GM19468 (cell line): Measurements from ENCODE around the gene ASIC3.

ENCODE experiments used
- ATAC-seq: cut with Tn5 transposase; IDR thresholded peaks from one replicate; pipeline ENCODE4 v1.9.1; 2021; ENCODE audit warnings: mild to moderate bottlenecking, moderate library complexity, moderate number of reproducible peaks; ENCODE audit not compliant: unreplicated experiment; ENCODE audit errors: extremely low read depth

The ASIC3 gene

GRCh38 chr7:151053751-151054150 is 5.4 kb downstream of the ASIC3 start:
- ATAC-seq: no peak

DNA sequence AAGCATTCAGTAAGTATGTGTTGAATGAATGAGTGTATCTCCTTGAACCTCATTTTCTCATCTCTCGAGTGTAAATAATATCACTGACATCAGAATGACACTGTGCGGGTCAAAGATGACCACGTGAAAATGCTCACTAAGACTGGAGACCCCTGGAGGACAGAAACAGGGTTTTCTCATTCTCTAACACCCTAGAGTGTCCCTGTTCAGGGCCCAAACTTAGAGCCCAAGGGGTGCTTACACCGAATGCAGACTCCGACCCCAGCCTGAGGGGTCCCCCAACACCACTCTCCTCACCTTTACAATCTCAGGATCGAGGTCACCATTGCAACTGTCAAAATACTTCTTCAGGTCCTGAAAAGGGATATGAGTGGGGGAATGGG is 7.9 kb downstream of the ASIC3 start:
- no peak for ATAC-seq

- ATAC-seq: no peak
Measured at GRCh38 chr7:151056666-151057505, 8.6 kb downstream of the ASIC3 start.

DNA sequence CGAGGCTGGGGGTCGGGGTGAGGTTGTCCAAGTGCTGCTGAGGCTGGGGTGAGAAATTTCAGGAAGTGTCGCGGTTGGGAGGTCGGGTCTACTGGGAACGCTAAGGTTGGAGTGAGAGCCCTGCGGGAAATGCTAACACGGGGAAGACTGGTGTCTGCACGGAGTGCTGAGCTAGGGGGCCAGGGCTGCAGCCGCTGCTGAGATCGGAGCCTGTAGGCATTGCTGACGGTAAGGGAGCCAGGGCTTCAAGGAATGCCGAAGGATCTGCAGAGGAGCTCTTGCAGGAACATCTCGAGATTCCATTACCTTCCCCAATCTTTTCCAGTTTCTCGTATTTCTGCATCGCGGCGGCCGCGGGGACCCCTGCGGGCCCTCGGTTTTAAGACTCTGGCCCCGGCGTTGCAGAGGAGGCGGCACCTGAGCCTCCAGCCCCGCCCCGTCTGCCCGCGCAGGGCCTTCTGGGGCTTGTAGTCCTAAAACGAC is 9.2 kb downstream of the ASIC3 start, which contains the start of gene CDK5:
CDK5 (minus strand) TSS at position 392 of the 483 bp plus-strand sequence; CDS start at position 343, 49 bp downstream.
- ATAC-seq: no peak

GRCh38 chr7:151057989-151058780 is 9.9 kb downstream of the ASIC3 start:
- ATAC-seq: peak; percentile 90

DNA sequence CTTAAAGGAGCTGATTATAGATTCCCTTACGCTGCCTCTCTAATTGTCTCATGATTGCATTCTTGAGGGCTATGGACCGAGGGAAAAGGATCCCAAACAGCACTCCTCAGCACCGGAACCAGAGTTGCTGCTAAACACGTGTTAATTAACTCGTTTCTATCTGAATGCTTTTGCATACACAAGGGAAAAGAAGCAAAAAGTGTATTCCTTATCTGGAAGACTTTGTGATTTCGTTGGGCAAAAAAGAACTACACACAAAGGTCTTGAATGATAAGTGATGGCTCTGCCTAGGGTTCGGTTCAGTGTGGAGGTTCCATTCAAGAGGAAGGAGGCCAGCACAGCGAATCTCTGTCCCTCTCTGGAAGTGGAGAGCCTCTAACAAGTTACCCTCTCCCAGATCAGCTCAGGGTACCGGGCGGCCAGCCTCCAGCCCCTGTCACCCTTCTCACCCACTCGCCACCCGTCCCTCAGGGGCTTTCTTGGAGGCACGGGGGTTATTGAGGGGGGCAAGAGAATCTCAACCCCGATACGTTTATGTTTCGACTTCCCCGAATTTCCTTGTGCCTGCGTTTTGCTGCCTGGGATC is 10.5 kb downstream of the ASIC3 start:
- ATAC-seq: no peak

DNA sequence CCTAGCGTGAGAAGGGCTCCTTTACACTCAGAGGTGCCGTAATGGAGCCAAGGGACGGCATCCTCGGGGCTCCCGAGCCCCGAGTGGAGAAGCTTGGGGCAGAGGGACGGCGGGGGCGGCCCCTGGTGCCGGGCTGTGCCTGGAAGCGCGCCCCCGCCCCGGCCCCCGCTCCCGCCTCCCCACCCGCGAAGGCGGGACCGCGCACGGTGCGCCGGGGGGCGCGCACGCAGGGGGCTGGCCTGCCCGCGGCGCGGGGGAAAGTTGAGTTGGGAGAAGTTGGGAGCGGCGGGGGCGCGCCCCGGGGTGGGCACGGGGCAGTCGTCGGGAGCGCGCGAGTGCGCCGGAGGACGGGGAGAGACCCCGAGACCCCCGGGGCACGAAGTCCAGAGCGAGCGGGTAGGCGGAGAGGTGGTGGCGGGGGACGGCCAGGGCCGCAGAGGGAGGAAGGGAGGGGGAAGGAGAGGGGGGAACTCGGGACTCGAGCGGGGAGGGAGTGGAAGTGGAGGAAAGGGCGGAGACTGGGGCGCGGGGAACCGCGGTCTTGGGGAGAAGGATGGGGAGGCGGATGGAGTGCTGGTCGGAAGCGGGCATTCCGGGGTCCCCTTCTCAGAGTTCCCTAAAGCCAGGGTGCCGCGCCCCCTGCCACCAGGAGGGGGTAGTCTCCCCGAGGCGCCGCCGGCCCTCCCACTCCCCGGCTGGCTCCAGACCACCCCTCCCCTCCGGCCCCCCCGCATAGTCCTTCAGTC is 11.2 kb downstream of the ASIC3 start, which contains the start of gene SLC4A2:
SLC4A2 (plus strand) TSS at position 223 of the 746 bp plus-strand sequence. CDS start 2,399 bp downstream, outside the sequence.
- ATAC-seq: peak; percentile 12

- no peak for ATAC-seq
Measured at GRCh38 chr7:151060113-151060415, 11.7 kb downstream of the ASIC3 start.

- ATAC-seq: no peak
Measured at GRCh38 chr7:151060416-151061212, 12.3 kb downstream of the ASIC3 start.

DNA sequence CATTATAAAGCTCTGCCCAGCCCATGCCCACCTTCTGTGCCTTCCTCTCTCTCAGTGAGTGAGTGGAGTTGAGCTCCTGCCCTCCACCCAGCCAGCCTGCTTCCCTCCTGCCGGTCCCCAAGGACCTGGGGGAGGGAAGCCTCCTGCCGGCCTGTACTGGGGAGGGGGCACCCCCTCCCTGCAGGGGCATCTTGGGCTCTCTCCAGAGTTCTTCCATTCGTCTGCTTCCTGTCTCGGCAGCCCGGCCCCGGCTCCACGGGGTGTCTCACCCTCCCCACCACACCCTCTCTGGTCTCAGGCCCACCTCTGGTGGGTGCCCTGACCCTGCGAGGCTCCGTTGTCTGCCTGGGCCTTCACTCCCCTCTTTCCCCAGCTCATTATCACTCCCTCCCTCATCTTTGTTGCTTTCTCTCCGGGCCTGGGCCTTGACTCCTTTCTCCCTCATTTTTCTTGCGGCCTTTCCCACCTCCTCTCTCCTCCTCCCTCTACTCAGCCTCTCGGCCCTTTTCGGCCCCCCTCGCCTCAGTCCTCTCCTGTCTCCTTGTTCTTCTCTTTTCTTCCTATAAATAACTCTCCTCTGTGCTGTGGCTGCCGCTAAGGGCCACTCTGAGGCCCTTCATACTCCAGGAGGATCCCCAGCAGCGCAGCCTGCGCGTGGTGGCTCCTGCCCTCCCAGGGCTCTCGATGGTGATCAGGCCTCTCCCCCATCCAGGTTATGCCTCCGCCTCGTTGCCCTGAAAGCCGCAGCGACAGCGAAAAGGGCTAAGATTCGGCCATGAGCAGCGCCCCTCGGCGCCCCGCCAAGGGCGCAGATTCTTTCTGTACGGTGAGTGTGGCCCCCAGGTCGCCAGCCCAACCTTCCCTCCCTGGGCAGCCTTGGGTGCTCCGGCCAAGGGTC is 13.1 kb downstream of the ASIC3 start:
- ATAC-seq: no peak

DNA sequence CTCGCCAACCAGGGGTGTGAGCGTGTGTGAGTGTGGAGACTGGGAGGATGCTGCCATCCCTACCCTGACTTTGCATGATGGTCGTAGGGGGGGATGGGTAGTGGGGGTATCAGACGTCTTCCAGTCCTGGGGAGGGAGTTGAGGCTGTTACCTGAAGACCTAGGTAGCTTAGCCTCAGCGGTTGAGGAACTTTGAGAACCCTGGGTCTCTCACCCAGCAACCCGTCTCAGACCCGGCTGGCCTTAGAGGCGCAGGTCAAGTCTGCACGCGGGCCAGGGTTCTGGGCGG is 13.7 kb downstream of the ASIC3 start:
- no peak for ATAC-seq

GRCh38 chr7:151062399-151063211 is 14.3 kb downstream of the ASIC3 start:
- ATAC-seq: no peak

DNA sequence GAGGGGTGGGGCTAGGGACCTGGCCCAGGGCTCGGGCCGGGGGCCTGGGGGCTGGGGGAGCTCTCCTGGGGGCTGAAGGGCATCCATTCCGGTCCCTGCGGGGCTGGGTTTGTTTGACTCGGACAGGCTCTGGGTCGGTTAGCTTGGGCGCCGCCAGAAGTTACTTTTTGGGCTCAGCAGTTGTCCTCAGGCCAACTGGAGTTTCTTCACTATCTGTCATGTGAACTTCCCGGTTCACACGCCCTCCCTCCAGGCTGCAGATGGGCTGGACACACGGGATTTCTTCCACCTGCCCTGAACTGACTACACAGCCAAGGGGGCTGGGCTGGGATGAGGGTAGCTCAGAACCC is 14.9 kb downstream of the ASIC3 start:
- ATAC-seq: no peak

DNA sequence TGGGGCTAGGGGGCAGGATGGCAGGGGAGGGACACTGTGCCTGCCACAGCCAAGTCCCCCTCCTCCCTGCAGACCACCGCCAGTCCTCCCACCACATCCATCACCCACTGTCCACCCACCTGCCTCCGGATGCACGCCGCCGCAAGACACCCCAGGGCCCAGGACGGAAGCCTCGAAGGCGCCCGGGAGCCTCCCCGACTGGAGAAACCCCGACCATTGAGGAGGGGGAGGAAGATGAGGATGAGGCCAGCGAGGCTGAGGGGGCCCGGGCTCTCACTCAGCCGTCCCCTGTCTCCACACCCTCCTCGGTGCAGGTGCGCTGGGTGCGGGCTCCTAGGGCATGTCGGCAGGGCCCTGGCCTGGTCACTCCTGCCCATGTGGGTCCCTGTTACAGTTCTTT is 16.1 kb downstream of the ASIC3 start:
- ATAC-seq: no peak

DNA sequence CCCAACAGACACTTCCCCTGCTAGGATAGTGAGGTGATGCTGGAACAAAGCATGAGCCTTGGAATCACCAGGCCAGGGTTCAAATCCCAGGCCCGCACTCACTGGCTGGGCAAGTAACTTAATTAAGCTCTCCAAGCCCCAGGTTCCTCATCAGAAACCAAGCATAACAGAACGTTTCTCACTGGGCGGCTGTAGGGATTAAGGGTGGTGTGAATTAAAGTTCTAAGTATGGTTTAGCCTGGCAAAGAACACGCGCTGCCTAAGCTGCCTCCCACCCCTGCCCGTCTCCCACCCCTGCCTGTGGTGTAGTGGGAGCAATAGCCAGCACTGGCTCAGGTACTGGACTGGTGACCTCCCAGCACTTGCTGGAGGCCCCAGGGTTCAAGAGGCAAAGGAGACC is 16.7 kb downstream of the ASIC3 start:
- no peak for ATAC-seq

- no peak for ATAC-seq
Measured at GRCh38 chr7:151065516-151065915, 17.2 kb downstream of the ASIC3 start.

DNA sequence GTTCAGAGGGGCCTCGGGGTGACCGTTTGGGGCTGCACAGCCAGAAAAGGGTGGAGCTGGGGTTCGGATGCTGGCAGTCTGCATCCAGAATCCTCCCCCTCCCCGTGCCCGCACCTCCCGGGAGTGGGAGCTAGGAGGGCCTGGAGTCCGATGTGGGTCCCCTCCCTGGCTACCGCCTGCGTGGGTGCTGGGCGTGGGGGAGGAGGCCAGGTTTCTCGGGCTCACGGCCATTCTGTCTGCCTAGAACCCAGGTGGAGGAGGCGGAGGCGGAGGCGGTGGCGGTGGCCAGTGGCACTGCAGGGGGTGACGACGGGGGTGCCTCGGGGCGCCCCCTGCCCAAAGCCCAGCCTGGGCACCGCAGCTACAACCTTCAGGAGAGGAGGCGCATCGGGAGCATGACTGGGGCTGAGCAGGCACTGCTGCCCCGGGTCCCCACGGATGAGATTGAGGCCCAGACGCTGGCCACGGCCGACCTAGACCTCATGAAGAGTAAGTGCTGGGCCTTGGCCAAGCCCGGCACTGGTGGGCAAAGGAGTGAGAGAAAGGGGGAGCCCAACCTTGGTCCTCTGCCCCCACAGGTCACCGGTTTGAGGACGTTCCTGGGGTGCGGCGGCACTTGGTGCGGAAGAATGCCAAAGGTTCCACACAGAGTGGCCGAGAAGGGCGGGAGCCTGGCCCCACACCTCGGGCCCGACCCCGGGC is 18.1 kb downstream of the ASIC3 start:
- ATAC-seq: no peak
